AG20443 (cell line): Measurements from ENCODE around the gene PDHA2.
"Not testable (repeated sequence)": the region's sequence is repeated elsewhere in the genome, so short reads cannot be mapped to it uniquely, and the experiment has no call there.

ENCODE experiments used
- DNase-seq: peaks from one replicate; pipeline ENCODE4 v3.0.0; 2012; ENCODE audit warnings: low spot score, mixed read lengths

Gene PDHA2

GRCh38 chr4:95839891-95840290, at the start of gene PDHA2:
Gene PDHA2, plus strand, starts transcription at chr4:95840093. Its CDS starts 58 bp downstream, at chr4:95840151.
- DNase-seq: no peak

GRCh38 chr4:95798003-95798402, 41.9 kb upstream of the PDHA2 start:
- DNase-seq: no peak

GRCh38 chr4:95798727-95799126, 41.2 kb upstream of the PDHA2 start:
- no peak for DNase-seq

GRCh38 chr4:95821867-95822266, 18.0 kb upstream of the PDHA2 start:
- DNase-seq: no peak

GRCh38 chr4:95825546-95825945, 14.3 kb upstream of the PDHA2 start:
- DNase-seq: no peak

- DNase-seq: no peak
These were observed 9.2 kb upstream of the PDHA2 start for GRCh38 chr4:95830651-95831050.

- DNase-seq: no peak
These were observed 8.7 kb upstream of the PDHA2 start for GRCh38 chr4:95831166-95831565.

GRCh38 chr4:95833711-95834194, 6.1 kb upstream of the PDHA2 start:
- no peak for DNase-seq

GRCh38 chr4:95835672-95836071, 4.2 kb upstream of the PDHA2 start:
- DNase-seq: no peak

- DNase-seq: no peak
These were observed 1.7 kb upstream of the PDHA2 start for GRCh38 chr4:95838192-95838591.

GRCh38 chr4:95847908-95848460, 8.1 kb downstream of the PDHA2 start:
- DNase-seq: no peak

GRCh38 chr4:95850161-95850560, 10.3 kb downstream of the PDHA2 start:
- no peak for DNase-seq

- DNase-seq: no peak
These were observed 17.9 kb downstream of the PDHA2 start for GRCh38 chr4:95857761-95858160.

- no peak for DNase-seq
These were observed 28.0 kb downstream of the PDHA2 start for GRCh38 chr4:95867919-95868318.

GRCh38 chr4:95869414-95869813, 29.5 kb downstream of the PDHA2 start:
- not testable (repeated sequence) for DNase-seq

GRCh38 chr4:95869961-95870500, 30.1 kb downstream of the PDHA2 start:
- DNase-seq: no peak

GRCh38 chr4:95877636-95878035, 37.7 kb downstream of the PDHA2 start:
- DNase-seq: no peak

GRCh38 chr4:95887551-95887950, 47.7 kb downstream of the PDHA2 start:
- DNase-seq: no peak

GRCh38 chr4:95889662-95890061, 49.8 kb downstream of the PDHA2 start:
- DNase-seq: no peak
